Ammon's horn (tissue), 1 donor: Measurements from ENCODE around the gene GMEB2.

Experiments used
- DNase-seq: peaks from one replicate; pipeline ENCODE4 v3.0.0-alpha.2; 2016; ENCODE audit warnings: low spot score

Gene GMEB2

GRCh38 chr20:63545814-63546213 lies 81.1 kb downstream of the GMEB2 start:
- no peak for DNase-seq

- DNase-seq, result no peak
Observed at GRCh38 chr20:63544958-63545516, 81.9 kb downstream of the GMEB2 start.

DNA sequence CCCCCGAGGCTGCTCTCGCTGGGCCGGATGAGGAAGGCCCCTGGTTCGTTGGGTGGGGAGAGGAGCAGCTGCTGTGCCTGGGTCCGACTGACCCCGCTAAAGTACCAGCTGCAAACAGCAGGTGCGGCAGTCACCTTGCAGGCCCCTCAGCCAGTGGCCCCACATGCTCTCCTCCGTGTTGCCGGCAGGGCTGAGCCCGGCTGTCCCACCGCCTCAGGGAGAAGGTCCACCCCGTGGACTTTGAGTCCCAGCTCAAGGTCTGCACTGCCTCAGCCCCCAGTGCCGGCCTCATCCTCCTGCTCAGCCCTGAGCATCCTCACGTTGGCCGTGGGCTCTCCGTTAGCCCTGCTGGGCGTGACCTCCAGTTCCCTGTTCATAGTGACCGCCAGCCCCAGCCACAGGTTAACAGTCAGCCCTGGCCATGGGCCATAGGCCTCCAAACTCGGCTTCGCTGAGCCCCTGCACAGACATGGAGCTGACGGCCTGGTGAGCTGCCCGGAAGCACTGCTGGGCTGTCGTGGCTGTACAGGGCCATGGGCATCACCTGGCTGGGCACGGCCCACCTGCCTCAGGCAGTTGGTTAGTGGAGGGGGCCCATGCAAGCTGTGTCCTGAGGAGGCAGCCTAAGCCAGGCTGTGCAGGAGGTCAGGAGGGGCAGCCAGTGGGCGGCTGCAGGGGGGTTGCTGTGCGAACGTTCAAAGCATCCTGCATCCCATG lies 82.5 kb downstream of the GMEB2 start:
- DNase-seq, result no peak

- DNase-seq, result no peak
Observed at GRCh38 chr20:63543733-63544132, 83.2 kb downstream of the GMEB2 start.

- no peak for DNase-seq
Observed at GRCh38 chr20:63543131-63543530, 83.8 kb downstream of the GMEB2 start.

DNA sequence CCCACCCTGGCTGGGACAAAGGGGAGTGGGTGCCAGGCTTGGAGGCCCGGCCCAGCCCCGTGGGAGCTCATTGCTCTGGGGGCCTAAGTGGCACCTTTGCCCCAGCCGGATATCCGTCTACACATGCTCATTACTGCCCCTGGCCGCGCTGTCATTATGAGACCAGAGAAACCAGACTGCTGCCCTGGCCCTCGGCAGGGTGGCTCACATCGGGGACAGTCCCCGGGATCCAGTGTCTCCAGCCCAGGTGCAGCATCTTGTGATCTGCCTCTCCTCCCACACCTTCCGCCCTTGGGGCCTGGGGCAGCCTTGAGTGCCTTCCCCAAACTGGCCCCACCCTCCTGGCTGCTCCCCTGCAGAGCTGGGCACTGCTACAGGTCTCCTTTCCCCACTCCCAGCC lies 84.2 kb downstream of the GMEB2 start:
- no peak for DNase-seq

DNA sequence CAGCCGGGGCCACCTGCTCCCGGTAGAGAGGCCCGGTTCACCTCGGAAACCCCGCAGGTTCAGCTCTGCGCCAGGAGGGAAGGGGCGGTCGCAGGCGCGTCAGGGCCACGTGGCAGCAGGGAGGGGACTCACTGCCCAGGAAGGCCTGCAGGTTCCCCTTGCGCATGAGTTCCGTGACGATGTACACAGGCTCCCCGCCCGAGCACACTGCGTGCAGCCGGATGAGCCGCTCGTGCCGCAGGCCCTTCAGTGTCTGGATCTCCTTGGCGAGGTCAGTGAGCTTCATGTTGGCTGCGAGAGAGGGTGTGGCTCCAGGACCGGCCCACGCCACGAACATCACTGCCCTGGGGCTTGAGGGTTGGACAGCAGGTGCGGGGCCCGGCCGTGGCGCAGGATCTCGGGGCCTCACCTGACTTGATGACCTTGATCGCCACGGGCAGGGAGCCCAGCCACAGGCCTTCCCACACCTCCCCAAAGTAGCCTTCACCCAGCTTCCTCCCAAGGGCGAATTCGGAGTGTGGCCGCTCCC lies 84.8 kb downstream of the GMEB2 start:
- no peak for DNase-seq

DNA sequence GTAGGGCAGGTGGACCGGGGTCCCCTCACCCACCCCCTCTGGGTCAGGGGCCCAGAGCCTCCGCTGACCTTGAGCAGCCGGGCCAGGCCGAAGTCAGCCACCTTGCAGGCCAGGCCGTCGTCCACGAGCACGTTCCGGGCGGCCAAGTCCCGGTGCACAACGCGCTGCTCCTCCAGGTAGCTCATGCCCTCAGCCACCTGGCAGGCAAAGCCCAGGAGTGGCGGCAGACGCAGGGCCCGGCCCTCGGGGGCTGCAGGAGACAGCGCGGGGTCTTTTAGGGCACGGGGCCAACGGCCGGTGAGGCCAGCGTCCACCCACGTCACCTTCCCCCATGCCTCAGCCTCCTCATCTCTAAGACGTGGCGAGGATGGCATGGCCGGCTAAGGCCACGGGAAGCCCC lies 85.5 kb downstream of the GMEB2 start:
- DNase-seq, result no peak

GRCh38 chr20:63540417-63541186 lies 86.3 kb downstream of the GMEB2 start:
- DNase-seq, result peak; percentile 50

GRCh38 chr20:63539441-63540370 lies 87.2 kb downstream of the GMEB2 start:
- no peak for DNase-seq

GRCh38 chr20:63539092-63539430 lies 87.8 kb downstream of the GMEB2 start:
- DNase-seq, result no peak

DNA sequence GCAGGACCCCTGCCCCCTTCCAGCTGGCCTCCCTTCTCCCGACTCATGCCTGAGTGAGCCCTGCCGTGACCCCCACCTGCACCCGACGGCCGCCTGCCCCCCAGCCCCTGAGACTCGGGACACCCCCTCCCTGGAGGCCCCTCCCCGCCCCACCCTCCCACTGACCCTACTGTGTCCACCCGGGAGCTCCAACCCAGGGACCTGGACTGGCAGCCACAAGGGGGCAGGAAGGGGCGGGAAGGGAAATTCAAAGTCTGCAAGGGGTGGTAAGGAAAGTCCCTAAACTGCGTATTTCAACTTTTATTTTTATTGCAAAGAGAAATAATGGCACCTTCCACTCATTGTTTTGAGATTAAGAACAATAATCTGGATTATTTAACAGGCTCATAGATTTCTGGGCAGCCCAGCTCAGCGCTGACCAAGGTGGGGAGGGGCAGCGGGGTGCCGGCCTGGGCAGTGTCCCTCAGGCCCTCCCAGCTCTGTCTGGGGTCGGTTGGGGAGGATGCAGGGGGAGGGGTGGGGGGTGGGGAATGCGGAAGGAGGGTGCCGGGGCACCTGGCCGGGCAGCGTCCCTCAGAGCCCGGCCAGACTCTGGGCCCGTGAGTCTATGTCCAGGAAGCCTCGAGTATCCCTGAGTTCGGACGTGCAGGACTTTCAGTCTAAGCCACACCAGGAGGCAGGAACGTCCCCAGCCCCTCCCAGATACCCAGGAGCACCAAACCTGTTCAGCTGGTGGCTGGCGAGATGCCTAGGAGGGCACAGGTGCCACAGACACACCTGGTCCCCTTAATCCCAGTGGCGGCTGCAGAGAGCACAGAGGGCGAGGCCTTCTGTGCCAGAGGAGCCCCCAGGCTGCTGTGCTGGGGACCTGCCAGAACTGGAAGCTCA lies 88.5 kb downstream of the GMEB2 start:
- DNase-seq, result no peak
